ENCODE measurements around the gene GUCD1. TPM values are rescaled to one million over a fixed set of nuclear protein-coding genes. Genes with fewer than 3 reads are reported as not detected.

Gene GUCD1
- total and polyA plus RNA-seq, 2 of the 13 experiments (the other 11 are each of a cell fraction or from before 2014, with no cell fraction given) = 128 to 245 TPM

GRCh38 chr22:24554313-24555164 lies at the start of gene GUCD1 (continued):
- TF ChIP-seq ZBTB4 (CRISPR knock-in tag; IDR thresholded peaks at IDR 0.05; ENCODE audit: borderline replicate concordance) (no peak; the same call in 1 of the 2 replicates), GTF3A (CRISPR knock-in tag; conservative IDR thresholded peaks at IDR 0.05) (no peak), E2F5 (CRISPR knock-in tag; conservative IDR thresholded peaks at IDR 0.05) (0 out of 2 replicates have a peak, but pooled peaks have one; percentile 21), RBM39 (IDR thresholded peaks at IDR 0.05; ENCODE audit: low read depth, low read length, poor library complexity, severe bottlenecking) (no peak), HNRNPL (IDR thresholded peaks at IDR 0.05; ENCODE audit: low read depth, low read length) (0 out of 2 replicates have a peak, but pooled peaks have one; percentile 68), SOX13 (IDR thresholded peaks at IDR 0.05) (no peak), SOX13 (CRISPR knock-in tag; conservative IDR thresholded peaks at IDR 0.05 in 1 of 2, IDR thresholded peaks at IDR 0.05 in 1 of 2) (0 out of 4 replicates have a peak, but pooled peaks of 1 of the 2 experiments have one; percentile 23), HES4 (CRISPR knock-in tag; IDR thresholded peaks at IDR 0.05; ENCODE audit: borderline replicate concordance) (peak; percentile 61; the same call in 1 of the 2 replicates), ATAD3A (CRISPR knock-in tag; IDR thresholded peaks at IDR 0.05) (no peak), TEAD2 (CRISPR knock-in tag; IDR thresholded peaks at IDR 0.05) (no peak), ZNF296 (CRISPR knock-in tag; conservative IDR thresholded peaks at IDR 0.05) (no peak), KLF6 (CRISPR knock-in tag; IDR thresholded peaks at IDR 0.05) (peak; percentile 58), ZNF75D (CRISPR knock-in tag; IDR thresholded peaks at IDR 0.05; ENCODE audit: borderline replicate concordance) (no peak), ZNF101 (CRISPR knock-in tag; IDR thresholded peaks at IDR 0.05; ENCODE audit: borderline replicate concordance, low read depth) (0 out of 2 replicates have a peak, but pooled peaks have one; percentile 29), ZSCAN20 (CRISPR knock-in tag; IDR thresholded peaks at IDR 0.05; ENCODE audit: borderline replicate concordance) (no peak), ZNF772 (CRISPR knock-in tag; IDR thresholded peaks at IDR 0.05) (peak; percentile 68; the same call in 1 of the 2 replicates), ELF3 (CRISPR knock-in tag; IDR thresholded peaks at IDR 0.05) (peak; percentile 5; the same call in 1 of the 2 replicates), ZNF839 (CRISPR knock-in tag; IDR thresholded peaks at IDR 0.05; ENCODE audit: borderline replicate concordance) (no peak), ATF5 (CRISPR knock-in tag; IDR thresholded peaks at IDR 0.05; ENCODE audit: low read depth) (no peak)
